NCI-H2196 (cell line): Measurements from ENCODE around the gene PDGFD.
"Not testable (repeated sequence)": the region's sequence is repeated elsewhere in the genome, so short reads cannot be mapped to it uniquely, and the experiment has no call there.

ENCODE experiments used
- DNase-seq: peaks from one replicate; lab custom pipeline; 2025; ENCODE audit not compliant: unreplicated experiment; lab: John Stamatoyannopoulos, UW

The PDGFD gene

GRCh38 chr11:104057908-104058307, 106.0 kb downstream of the PDGFD start:
- no peak for DNase-seq

- DNase-seq = no peak
Observed at GRCh38 chr11:104055596-104055995, 108.4 kb downstream of the PDGFD start.

- no peak for DNase-seq
Observed at GRCh38 chr11:104054911-104055529, 108.9 kb downstream of the PDGFD start.

GRCh38 chr11:104053743-104054478, 110.0 kb downstream of the PDGFD start:
- no peak for DNase-seq

- DNase-seq = no peak
Observed at GRCh38 chr11:104051778-104052177, 112.2 kb downstream of the PDGFD start.

- no peak for DNase-seq
Observed at GRCh38 chr11:104049116-104049515, 114.8 kb downstream of the PDGFD start.

GRCh38 chr11:104046858-104047257, 117.1 kb downstream of the PDGFD start:
- not testable (repeated sequence) for DNase-seq

GRCh38 chr11:104046331-104046730, 117.6 kb downstream of the PDGFD start:
- DNase-seq = no peak

- DNase-seq = no peak
Observed at GRCh38 chr11:104043678-104044239, 120.2 kb downstream of the PDGFD start.

- no peak for DNase-seq
Observed at GRCh38 chr11:104043142-104043541, 120.8 kb downstream of the PDGFD start.

GRCh38 chr11:104041792-104042191, 122.2 kb downstream of the PDGFD start:
- no peak for DNase-seq

GRCh38 chr11:104036995-104037394, 127.0 kb downstream of the PDGFD start:
- no peak for DNase-seq

GRCh38 chr11:104036588-104036987, 127.4 kb downstream of the PDGFD start, which contains the start of gene DDI1:
Gene DDI1, plus strand, starts transcription at chr11:104036640. Its CDS starts 183 bp downstream, at chr11:104036823.
- no peak for DNase-seq

- DNase-seq = no peak
Observed at GRCh38 chr11:104033561-104033960, 130.4 kb downstream of the PDGFD start.

- no peak for DNase-seq
Observed at GRCh38 chr11:104033134-104033533, 130.8 kb downstream of the PDGFD start.

- DNase-seq = no peak
Observed at GRCh38 chr11:104028476-104029263, 135.3 kb downstream of the PDGFD start.

- no peak for DNase-seq
Observed at GRCh38 chr11:104024572-104024971, 139.4 kb downstream of the PDGFD start.

- DNase-seq = no peak
Observed at GRCh38 chr11:104015649-104016415, 148.1 kb downstream of the PDGFD start.

- no peak for DNase-seq
Observed at GRCh38 chr11:104011044-104011443, 152.9 kb downstream of the PDGFD start.

- DNase-seq = no peak
Observed at GRCh38 chr11:104009744-104010143, 154.2 kb downstream of the PDGFD start.
